Cortex of kidney (tissue), 1 donor: Measurements from ENCODE around the gene NEURL1.
"Not testable (repeated sequence)": the region's sequence is repeated elsewhere in the genome, so short reads cannot be mapped to it uniquely, and the experiment has no call there.

Source experiments
- DNase-seq: peaks from one replicate; lab custom pipeline; 2025; lab: John Stamatoyannopoulos, UW

Gene NEURL1

GRCh38 chr10:103585011-103585405 lies 91.5 kb downstream of the NEURL1 start:
- DNase-seq: no peak

- DNase-seq: no peak
Measured at GRCh38 chr10:103587073-103587472, 93.6 kb downstream of the NEURL1 start.

GRCh38 chr10:103589074-103589630 lies 95.6 kb downstream of the NEURL1 start:
- DNase-seq: no peak

GRCh38 chr10:103590060-103590459 lies 96.6 kb downstream of the NEURL1 start:
- DNase-seq: no peak

GRCh38 chr10:103590744-103591291 lies 97.3 kb downstream of the NEURL1 start:
- no peak for DNase-seq

GRCh38 chr10:103592186-103593021 lies 98.9 kb downstream of the NEURL1 start:
- no peak for DNase-seq

- no peak for DNase-seq
Measured at GRCh38 chr10:103593022-103593570, 99.6 kb downstream of the NEURL1 start.

GRCh38 chr10:103595933-103596726 lies 102.6 kb downstream of the NEURL1 start:
- no peak for DNase-seq

- no peak for DNase-seq
Measured at GRCh38 chr10:103597003-103597402, 103.5 kb downstream of the NEURL1 start.

GRCh38 chr10:103598654-103599115 lies 105.2 kb downstream of the NEURL1 start:
- no peak for DNase-seq

GRCh38 chr10:103599211-103599610 lies 105.7 kb downstream of the NEURL1 start:
- DNase-seq: no peak

GRCh38 chr10:103599907-103600306 lies 106.4 kb downstream of the NEURL1 start:
- DNase-seq: no peak

GRCh38 chr10:103600325-103600724 lies 106.8 kb downstream of the NEURL1 start:
- no peak for DNase-seq

- no peak for DNase-seq
Measured at GRCh38 chr10:103600956-103601569, 107.6 kb downstream of the NEURL1 start.

- DNase-seq: no peak
Measured at GRCh38 chr10:103602028-103602851, 108.7 kb downstream of the NEURL1 start.

- no peak for DNase-seq
Measured at GRCh38 chr10:103602852-103603155, 109.3 kb downstream of the NEURL1 start.

GRCh38 chr10:103603382-103603781 lies 109.9 kb downstream of the NEURL1 start:
- no peak for DNase-seq

GRCh38 chr10:103605359-103606096 lies 112.0 kb downstream of the NEURL1 start:
- DNase-seq: no peak

GRCh38 chr10:103606097-103606438 lies 112.6 kb downstream of the NEURL1 start:
- DNase-seq: not testable (repeated sequence)

GRCh38 chr10:103607051-103607450 lies 113.5 kb downstream of the NEURL1 start:
- DNase-seq: not testable (repeated sequence)
